SH-SY5Y (cell line): ENCODE results near the gene PARD6A.

Source experiments
- GATA2 ChIP-seq: IDR thresholded peaks from 2 replicates; pipeline ENCODE4 v1.6.1; 2011; ENCODE audit warnings: mild to moderate bottlenecking, low read depth, low read length
- GATA3 ChIP-seq: IDR thresholded peaks from 2 replicates; pipeline ENCODE4 v1.6.1; 2011; ENCODE audit warnings: low read depth, mild to moderate bottlenecking, low read length, moderate library complexity

GRCh38 chr16:67632415-67633172 is 28.2 kb upstream of the PARD6A start:
- no peak for TF ChIP-seq GATA3
- TF ChIP-seq GATA2, result no peak
